ENCODE results near the gene B4GALT2.

- TF ChIP-seq CTCF (IDR thresholded peaks at IDR 0.05; ENCODE audit: low read length): no peak
- TF ChIP-seq EZH2 (optimal IDR thresholded peaks at IDR 0.05; ENCODE audit: low read depth, low read length): no peak
- TF ChIP-seq EZH2phosphoT487 (IDR thresholded peaks at IDR 0.05; ENCODE audit: low read length): no peak
These were observed 3.8 kb downstream of the B4GALT2 start for GRCh38 chr1:43982808-43983207.

All from MM.1S (cell line).